CD14-positive monocyte (primary cell): ENCODE measurements around the gene KRTAP2-3. TPM values are rescaled to one million over a fixed set of nuclear protein-coding genes. Genes with fewer than 3 reads are reported as not detected.

Experiments used
- DNase-seq, 3 donors: peaks; one replicate each; pipeline ENCODE4 v3.0.0-alpha.2; 2011 to 2022
- H2AFZ ChIP-seq: 2 replicates; pipeline ENCODE4 v1.6.0; 2012; ENCODE audit warnings: mild to moderate bottlenecking, low read depth, low read length, inconsistent platforms; ENCODE audit not compliant: insufficient read depth, poor library complexity, severe bottlenecking
- H3K27ac ChIP-seq, 2 donors: 1 replicate in 1 of 2; 2 replicates in 1 of 2; pipeline ENCODE4 v1.5.1; 2012 to 2013; ENCODE audit warnings: low read length in 2 of 2, control low read depth in 1 of 2, inconsistent platforms in 1 of 2, low read depth in 1 of 2, mild to moderate bottlenecking in 1 of 2
- H3K27me3 ChIP-seq, 2 donors: one replicate each; pipeline versions ENCODE4 v1.6.0 to v1.6.1; 2011 to 2013; ENCODE audit warnings: low read length in 2 of 2; ENCODE audit not compliant: control insufficient read depth in 2 of 2, insufficient read depth in 2 of 2
- H3K36me3 ChIP-seq, 2 donors: replicated peaks in 1 of 2; 1 replicate in 1 of 2; 2 replicates in 1 of 2; pipeline versions ENCODE4 v1.5.1 to v1.6.1; 2012 to 2013; ENCODE audit warnings: low read length in 2 of 2, control low read depth in 1 of 2, inconsistent platforms in 1 of 2, mild to moderate bottlenecking in 1 of 2; ENCODE audit not compliant: insufficient read depth in 2 of 2, control insufficient read depth in 1 of 2
- H3K4me1 ChIP-seq, 2 donors: 1 replicate in 1 of 2; 2 replicates in 1 of 2; pipeline versions ENCODE4 v1.5.1 to v1.6.1; 2012 to 2013; ENCODE audit warnings: low read length in 2 of 2, control low read depth in 1 of 2, inconsistent platforms in 1 of 2, mild to moderate bottlenecking in 1 of 2, moderate library complexity in 1 of 2; ENCODE audit not compliant: insufficient read depth in 2 of 2, control insufficient read depth in 1 of 2
- H3K4me2 ChIP-seq: replicated peaks from 2 replicates; pipeline ENCODE3; 2012; ENCODE audit warnings: low read length, moderate library complexity, mild to moderate bottlenecking; ENCODE audit not compliant: poor library complexity, severe bottlenecking; ENCODE audit errors: extremely low read depth
- H3K4me3 ChIP-seq, 3 experiments: fragments of 200-600 bp in 1 of 3; sonication (generic) in 1 of 3; replicated peaks in 1 of 3; 1 replicate in 2 of 3; 2 replicates in 1 of 3; pipeline ENCODE4 v1.5.1; 2011 to 2013; ENCODE audit warnings: low read length in 3 of 3, mild to moderate bottlenecking in 3 of 3, control low read depth in 2 of 3, low read depth in 2 of 3, inconsistent platforms in 1 of 3, moderate library complexity in 1 of 3
- H3K79me2 ChIP-seq: 2 replicates; pipeline ENCODE4 v1.6.0; 2012; ENCODE audit warnings: mild to moderate bottlenecking, control low read depth, inconsistent platforms, low read length, moderate library complexity; ENCODE audit not compliant: insufficient read depth
- H3K9ac ChIP-seq: 2 replicates; pipeline ENCODE4 v1.6.0; 2017; ENCODE audit warnings: low read length, mild to moderate bottlenecking; ENCODE audit not compliant: insufficient read depth, poor library complexity, severe bottlenecking
- H3K9me3 ChIP-seq, 2 donors: replicated peaks in 1 of 2; 1 replicate in 1 of 2; 2 replicates in 1 of 2; pipeline versions ENCODE4 v1.5.1 to v1.6.1; 2012 to 2013; ENCODE audit warnings: low read length in 2 of 2, control low read depth in 1 of 2; ENCODE audit not compliant: control insufficient read depth in 1 of 2, insufficient read depth in 1 of 2
- H4K20me1 ChIP-seq: 2 replicates; pipeline ENCODE4 v1.6.0; 2012; ENCODE audit warnings: mild to moderate bottlenecking, low read length, control low read depth, moderate library complexity; ENCODE audit not compliant: insufficient read depth
- H3K27ac Mint-ChIP-seq, 7 donors: one replicate each; pipeline ENCODE4 v1.8.0; 2020; ENCODE audit warnings: mild to moderate bottlenecking in 7 of 7, mixed read lengths in 7 of 7, moderate library complexity in 6 of 7, inconsistent platforms in 2 of 7
- H3K27me3 Mint-ChIP-seq, 3 donors: one replicate each; pipeline ENCODE4 v1.8.0; 2021 to 2022; ENCODE audit warnings: low read depth in 3 of 3, mild to moderate bottlenecking in 3 of 3, mixed read lengths in 3 of 3, moderate library complexity in 3 of 3, inconsistent platforms in 1 of 3
- H3K36me3 Mint-ChIP-seq, 2 donors: one replicate each; pipeline ENCODE4 v1.8.0; 2020; ENCODE audit warnings: mixed read lengths in 2 of 2, inconsistent platforms in 1 of 2, mild to moderate bottlenecking in 1 of 2
- H3K4me1 Mint-ChIP-seq: one replicate; pipeline ENCODE4 v1.8.0; 2020; ENCODE audit warnings: mild to moderate bottlenecking, mixed read lengths
- H3K4me3 Mint-ChIP-seq, 2 donors: one replicate each; pipeline ENCODE4 v1.8.0; 2020; ENCODE audit warnings: mild to moderate bottlenecking in 2 of 2, mixed read lengths in 2 of 2, moderate library complexity in 1 of 2
- H3K9me3 Mint-ChIP-seq, 7 donors: one replicate each; pipeline ENCODE4 v1.8.0; 2020 to 2022; ENCODE audit warnings: mixed read lengths in 7 of 7, mild to moderate bottlenecking in 6 of 7, moderate library complexity in 6 of 7, inconsistent platforms in 2 of 7
- CTCF ChIP-seq: fragments of 200-600 bp; IDR thresholded peaks from one replicate; pipeline ENCODE4 v1.8.0; 2022; ENCODE audit warnings: antibody characterized with exemption, mild to moderate bottlenecking
- WGBS: methylation state at CpG from one replicate; pipeline ENCODE4 v1.1.5; 2013; ENCODE audit warnings: missing lambda C conversion rate; ENCODE audit not compliant: insufficient coverage; 5-methylcytosine and 5-hydroxymethylcytosine counted together
- intact Hi-C, 2 donors: fragments of 100-400 bp; cut with micrococcal nuclease; formaldehyde crosslinking; loops; one replicate each; pipeline versions ENCODE4 v1.15.0 to v1.15.1; 2023
- polyA plus RNA-seq, 3 donors: library from polyadenylated mRNA; depleted of rRNA in 1 of 3; unstranded in 2 of 3; stranded (reverse) in 1 of 3; fragments of 300-500 nt in 2 of 3; fragments of >200 nt in 1 of 3; fragmentation: Illumina TruSeq in 2 of 3; gene quantifications; 1 replicate in 2 of 3; 2 replicates in 1 of 3; pipeline ENCODE4 v1.2.3, GENCODE V29; 2012 to 2021

Gene KRTAP2-3
- polyA plus RNA-seq, 3 donors, result not detected

DNA sequence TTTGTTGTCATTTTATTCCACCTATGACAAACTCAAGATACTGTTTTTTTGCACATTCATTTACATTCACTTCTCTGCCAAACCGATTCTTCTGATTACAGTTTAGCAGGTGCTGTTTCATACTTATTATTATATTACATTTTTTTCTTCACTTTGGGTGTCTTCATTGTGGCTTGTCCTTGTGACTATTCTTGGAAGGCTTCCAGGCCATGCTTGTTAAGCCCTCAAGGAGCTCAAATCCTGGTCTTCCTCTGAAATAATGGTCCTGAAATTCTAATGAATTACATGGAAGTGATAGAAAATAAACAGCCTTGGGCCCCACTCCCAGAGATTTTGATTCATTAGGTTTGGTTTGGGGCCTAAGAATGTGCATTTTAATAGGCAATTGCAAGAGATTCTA, 4.4 kb upstream of the KRTAP2-3 start:
- peaks cover 12 to 22% (median 19%) of the 10 kb centered on the region in 3 donors for H3K27me3 Mint-ChIP-seq
- Histone ChIP-seq H3K4me1 (no peaks in the 10 kb centered on the region), H3K4me2 (no peak overlapping the region), H3K79me2 (no peaks in the 10 kb centered on the region), H3K9me3 (no peaks in the 10 kb centered on the region), H3K27ac (no peak overlapping the region), H2AFZ (no peak overlapping the region), H4K20me1 (no peaks in the 10 kb centered on the region), H3K27me3 (peaks cover 18 to 19% of the 10 kb centered on the region in 2 donors), H3K4me3 (no peak overlapping the region), H3K9ac (no peak overlapping the region), H3K36me3 (no peaks in the 10 kb centered on the region)
- no peak overlapping the region for H3K4me3 Mint-ChIP-seq
- no peaks in the 10 kb centered on the region for H3K4me1 Mint-ChIP-seq
- H3K36me3 Mint-ChIP-seq, result peaks cover 0 to 2% of the 10 kb centered on the region in 2 donors
- no peak for DNase-seq
- intact Hi-C loops, result no loop called here
- TF ChIP-seq CTCF, result no peak
- H3K27ac Mint-ChIP-seq, result no peak overlapping the region
- peaks cover 0 to 2% (median 0%) of the 10 kb centered on the region in 7 donors for H3K9me3 Mint-ChIP-seq
- no CpG with 5 or more reads among the region's 1 CpG for WGBS

DNA sequence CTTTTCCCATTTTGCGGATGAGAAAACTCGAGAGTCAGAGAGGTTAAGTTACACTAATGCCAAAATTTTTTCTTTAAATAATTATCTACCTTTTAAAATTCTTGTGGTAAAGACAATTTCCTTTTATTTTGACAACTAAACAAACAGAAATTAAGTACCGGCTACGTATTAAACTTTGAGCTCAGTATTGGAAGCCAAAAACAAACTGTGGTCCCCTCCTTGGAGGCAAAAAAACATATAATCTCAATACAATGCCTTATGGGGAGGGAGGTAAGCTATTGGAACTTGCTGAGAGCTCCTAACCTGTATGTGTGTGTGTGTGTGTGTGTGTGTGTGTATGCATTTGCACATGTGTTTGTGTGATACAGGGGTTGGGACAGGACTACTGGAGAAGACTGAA, 3.5 kb upstream of the KRTAP2-3 start:
- no peaks in the 10 kb centered on the region for H3K4me1 ChIP-seq
- no peaks in the 10 kb centered on the region for H3K36me3 ChIP-seq
- Mint-ChIP-seq H3K4me1 (no peaks in the 10 kb centered on the region), H3K27me3 (peaks cover 13 to 30% (median 20%) of the 10 kb centered on the region in 3 donors), H3K9me3 (peaks cover 0 to 2% (median 0%) of the 10 kb centered on the region in 7 donors), H3K27ac (no peak overlapping the region), H3K4me3 (no peak overlapping the region), H3K36me3 (peaks cover 0 to 2% of the 10 kb centered on the region in 2 donors)
- H3K9ac ChIP-seq, result no peak overlapping the region
- no peaks in the 10 kb centered on the region for H3K9me3 ChIP-seq
- no peak overlapping the region for H3K4me3 ChIP-seq
- WGBS, result no CpG with 5 or more reads among the region's 4 CpGs
- no peaks in the 10 kb centered on the region for H3K79me2 ChIP-seq
- H4K20me1 ChIP-seq, result no peaks in the 10 kb centered on the region
- intact Hi-C loops, result no loop called here
- peaks cover 19 to 26% of the 10 kb centered on the region in 2 donors for H3K27me3 ChIP-seq
- no peak for TF ChIP-seq CTCF
- no peak for DNase-seq
- H2AFZ ChIP-seq, result no peak overlapping the region
- no peak overlapping the region for H3K27ac ChIP-seq
- no peak overlapping the region for H3K4me2 ChIP-seq
